Measurements from ENCODE around the gene EIF3F.

EIF3F gene

DNA sequence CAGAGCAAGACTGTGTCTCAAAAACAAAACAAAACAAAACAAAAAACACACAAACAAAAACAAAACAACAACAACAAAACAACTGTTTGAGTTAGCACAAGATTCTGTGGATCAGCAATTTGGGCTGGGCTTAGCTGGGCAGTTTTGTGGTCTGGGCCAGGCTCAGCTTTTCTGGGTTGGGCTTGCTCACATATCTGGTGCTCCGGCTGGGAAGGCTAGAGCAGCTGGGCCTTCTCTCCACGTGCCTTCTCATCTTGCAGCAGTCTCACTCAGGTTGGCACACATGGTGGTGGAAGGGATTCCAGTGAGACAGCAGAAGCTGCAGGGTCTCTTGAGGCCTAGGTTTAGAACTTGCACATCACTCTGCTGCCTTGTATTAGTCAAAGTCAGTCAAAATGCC, 35.7 kb downstream of the EIF3F start:
- no peak for DNase-seq (ENCODE audit: low spot score)

DNA sequence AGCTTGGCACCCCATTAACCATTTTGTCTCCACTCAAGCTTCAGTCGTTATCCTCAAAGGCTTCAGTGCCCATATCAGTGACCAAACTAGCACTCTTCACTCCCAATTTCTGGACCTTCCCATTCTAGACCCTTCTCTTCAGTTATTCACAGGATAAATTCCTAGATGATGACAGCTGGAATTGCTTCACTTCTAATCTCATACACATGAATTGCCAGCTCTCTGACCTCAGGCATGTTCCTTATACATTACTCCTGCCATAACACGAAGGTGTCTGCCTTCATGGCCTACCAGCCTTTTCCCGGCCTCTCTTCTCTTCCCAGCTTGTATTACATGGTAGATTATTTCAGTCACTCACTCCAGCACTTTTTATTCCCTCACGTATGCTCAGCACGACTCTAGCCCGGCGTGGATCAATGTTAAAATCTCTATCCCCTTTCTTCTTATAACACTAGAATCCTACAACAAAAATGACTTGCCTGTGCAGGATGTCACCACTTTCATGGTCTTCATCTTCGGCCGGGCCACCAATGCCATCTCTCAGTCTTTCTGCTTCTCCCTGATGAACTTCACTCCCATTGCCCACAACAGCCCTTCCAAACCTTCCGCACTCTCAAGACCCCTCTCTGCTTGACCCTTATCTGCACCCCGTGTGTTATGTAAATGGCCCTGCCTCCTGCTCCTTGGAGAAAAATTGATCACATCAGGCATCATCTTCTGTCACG, 36.9 kb downstream of the EIF3F start:
- DNase-seq (ENCODE audit: low spot score) = no peak

DNA sequence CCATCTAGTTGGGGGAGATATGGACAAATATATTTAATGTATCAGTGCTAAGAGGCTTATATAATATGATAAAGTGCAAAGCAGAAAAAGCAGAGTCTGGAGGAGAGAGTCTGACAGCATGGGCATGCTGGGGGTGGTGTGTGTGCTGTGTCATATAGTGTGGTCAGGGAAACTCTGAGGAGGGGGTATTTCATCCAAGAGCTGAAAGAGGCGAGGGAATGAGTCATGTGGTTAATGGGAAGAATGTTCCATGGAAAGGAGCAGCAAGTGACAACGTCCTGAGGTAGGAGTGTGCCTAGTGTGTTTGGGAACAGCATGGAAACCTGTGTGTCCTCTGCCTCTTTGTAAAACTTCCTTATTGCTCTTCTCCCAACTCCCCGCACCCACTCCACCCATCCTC, 38.0 kb downstream of the EIF3F start:
- DNase-seq (ENCODE audit: low spot score) = no peak

DNA sequence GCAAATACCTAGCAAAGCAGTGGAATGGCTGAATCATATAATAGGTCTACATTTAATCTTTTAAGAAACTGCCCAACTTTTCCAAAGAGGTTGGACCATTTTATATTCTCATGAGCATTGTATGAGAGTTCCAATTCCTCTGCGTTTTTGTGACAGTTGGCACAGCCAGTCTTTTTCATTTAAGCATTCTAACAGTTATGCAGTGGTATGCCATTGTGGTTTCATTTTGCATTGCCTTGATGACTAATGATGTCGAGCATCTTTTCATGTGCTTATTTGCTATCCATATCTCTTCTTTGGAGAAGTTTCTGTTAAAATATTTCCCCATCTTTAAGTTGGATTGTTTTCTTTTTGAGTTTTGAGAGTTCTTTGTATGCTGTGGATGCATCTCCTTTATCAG, 38.7 kb downstream of the EIF3F start:
- DNase-seq (ENCODE audit: low spot score) = no peak

DNA sequence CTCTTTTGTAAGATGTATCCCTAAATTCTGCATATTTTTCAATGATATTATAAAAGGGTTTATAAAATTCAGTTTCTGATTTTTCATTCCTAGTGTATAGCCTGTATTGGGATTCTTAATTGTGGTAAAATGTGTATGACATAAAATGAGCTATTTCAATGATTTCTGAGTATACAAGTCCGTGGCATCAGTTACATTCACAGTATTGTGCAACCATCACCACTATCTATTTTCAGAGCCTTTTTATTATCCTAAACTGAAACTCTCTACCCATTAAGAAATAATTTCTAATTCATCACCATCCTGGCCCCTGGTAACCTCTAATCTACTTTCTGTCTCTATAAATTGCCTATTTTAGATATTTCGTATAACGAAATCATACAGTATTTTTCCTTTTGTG, 39.8 kb downstream of the EIF3F start:
- DNase-seq (ENCODE audit: low spot score) = no peak

DNA sequence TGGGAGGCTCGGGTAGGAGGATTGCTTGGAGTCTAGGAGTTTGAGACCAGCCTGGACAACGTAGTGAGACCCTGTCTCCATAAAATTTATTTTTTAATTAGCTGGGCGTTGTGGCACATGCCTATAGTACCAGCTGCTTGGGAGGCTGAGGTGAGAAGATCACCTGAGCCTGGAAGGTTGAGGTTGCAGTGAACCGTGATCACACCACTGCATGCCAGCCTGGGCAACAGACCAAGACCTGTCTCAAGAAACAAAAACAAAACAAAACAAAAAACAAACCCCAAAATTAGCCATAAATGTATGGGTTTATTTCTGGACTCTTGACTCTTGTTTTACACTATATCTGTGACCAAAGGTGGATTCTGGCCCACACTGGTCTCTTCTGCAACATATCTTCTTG, 41.6 kb downstream of the EIF3F start:
- DNase-seq (ENCODE audit: low spot score) = no peak

DNA sequence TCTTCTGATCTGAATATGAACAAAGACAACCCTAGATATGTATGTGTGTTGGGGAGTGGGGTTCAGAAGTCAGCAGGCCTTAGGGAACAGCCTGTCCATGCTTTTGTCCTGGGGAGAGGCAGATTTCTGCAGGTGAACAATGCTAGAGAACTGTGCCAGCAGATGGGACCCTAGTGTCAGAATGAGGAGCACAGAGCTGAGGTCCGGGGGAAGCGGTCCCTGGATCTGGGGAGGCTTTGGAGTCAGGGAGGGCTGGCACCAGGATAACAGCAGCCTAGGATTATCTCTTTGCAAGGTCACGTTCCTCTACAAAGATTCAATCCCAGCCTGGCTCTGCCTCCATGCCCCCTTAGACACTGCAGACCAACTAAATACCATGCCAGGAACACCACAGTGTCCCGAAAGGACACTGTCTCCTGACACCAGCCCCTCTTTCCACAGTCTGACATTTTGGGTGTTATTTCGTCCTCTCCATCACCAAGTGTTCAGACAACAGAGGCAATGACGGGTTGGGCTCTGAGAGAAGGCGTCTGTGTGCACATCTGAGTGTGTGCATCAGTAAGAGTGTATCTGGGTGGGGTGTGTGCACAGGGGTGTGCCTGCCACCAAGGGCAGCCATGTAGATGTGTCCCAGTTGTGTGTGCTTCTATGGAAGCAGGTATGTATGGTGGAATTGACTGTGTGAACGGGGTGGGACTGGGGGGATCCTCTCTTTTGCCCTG, 43.5 kb downstream of the EIF3F start:
- DNase-seq (ENCODE audit: low spot score) = no peak

DNA sequence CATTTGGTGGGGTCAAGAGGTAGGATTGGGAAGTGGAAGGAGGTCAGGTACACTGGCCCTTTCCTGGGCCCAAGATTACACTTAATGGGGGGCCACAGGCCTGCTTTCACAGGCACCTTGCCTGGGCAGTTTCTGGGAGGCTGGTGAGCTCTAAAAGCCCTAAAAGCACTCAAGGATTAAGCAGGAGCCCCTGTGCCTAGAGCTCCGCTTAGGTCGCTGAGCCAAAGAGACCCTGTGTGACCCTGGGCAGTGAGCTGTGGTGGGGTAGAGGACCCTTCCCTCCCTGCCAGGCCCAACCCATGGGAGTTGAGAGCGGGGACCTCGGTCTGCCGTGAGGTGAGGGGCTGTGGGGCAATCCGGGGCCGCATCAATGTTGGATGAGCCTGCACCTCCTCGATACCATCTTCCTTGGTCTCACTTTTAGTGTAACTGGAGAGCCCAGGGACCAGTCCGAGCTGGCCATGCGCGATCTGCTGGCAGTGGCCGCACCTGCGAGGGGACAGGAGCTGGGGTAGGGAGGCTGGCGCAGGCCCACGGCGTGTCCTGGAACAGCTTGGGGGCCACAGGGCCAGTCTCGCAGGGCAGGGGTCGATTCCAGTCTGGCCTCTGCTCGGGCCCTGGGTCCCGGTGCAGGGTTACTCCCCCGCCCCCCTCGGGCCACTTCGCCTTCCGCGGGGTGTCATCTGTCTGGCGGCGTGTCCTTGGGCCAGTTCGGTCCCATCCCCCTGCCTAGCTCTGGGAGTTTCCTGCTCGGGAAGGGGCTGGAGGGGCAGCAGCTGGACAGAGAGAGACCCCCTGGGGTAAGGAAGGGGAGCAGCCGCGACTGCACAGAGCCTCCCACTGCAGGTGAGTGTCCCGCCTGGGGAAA, 44.3 kb downstream of the EIF3F start:
- DNase-seq (ENCODE audit: low spot score) = no peak

DNA sequence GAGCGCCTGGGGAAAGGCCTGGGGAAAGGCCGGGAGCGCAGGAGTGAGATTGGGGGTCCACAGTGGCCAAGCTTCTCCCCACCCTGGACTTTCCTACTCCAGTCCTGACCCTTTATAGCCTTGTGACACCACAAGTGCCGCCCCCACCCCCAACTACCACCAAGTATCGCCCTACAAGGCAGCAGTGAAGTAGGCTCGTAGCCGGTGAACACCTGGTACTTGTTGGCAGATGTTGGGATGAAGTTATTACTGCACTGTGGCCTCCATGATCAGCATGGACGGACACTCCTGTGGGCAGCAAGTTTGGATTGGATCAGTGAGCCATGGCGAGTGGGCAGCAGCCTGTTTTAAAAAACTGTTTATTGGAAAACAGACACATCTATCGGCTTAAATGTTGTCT, 45.0 kb downstream of the EIF3F start:
- no peak for DNase-seq (ENCODE audit: low spot score)

DNA sequence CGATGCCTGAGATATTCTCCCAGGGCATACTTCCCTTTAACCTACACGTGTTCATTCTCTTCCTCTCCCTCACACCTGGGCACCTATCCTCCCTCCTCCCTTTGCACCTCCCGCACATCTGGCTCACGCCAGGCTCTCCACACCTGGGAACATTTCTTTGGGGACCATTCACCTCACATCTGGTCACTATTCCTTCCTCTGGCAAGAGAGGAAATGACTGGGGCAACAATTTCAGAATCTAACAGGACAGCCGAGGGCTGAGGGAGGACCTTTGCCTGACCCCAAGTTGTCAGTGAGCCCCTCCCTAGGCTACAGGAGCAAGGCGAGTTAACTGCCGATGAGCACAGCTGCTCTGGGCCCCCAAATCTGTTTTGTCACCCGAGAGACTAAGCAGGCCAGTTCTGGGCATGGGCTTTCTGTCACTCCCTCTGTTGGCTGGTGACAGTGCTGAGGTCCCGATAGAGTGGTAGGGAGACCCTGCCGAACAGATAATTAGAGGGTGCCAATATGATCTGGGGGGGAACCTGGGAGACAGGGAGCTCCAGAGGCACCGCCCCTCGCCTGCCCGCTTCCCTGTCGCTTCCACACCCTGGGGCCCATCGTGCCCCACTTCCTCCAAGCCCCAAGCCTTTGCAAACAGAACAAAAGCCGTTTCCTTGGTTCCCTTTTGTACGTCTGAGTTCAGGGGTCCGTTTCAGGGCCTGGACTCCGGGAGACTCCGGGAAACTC, 45.6 kb downstream of the EIF3F start:
- no peak for DNase-seq (ENCODE audit: low spot score)

DNA sequence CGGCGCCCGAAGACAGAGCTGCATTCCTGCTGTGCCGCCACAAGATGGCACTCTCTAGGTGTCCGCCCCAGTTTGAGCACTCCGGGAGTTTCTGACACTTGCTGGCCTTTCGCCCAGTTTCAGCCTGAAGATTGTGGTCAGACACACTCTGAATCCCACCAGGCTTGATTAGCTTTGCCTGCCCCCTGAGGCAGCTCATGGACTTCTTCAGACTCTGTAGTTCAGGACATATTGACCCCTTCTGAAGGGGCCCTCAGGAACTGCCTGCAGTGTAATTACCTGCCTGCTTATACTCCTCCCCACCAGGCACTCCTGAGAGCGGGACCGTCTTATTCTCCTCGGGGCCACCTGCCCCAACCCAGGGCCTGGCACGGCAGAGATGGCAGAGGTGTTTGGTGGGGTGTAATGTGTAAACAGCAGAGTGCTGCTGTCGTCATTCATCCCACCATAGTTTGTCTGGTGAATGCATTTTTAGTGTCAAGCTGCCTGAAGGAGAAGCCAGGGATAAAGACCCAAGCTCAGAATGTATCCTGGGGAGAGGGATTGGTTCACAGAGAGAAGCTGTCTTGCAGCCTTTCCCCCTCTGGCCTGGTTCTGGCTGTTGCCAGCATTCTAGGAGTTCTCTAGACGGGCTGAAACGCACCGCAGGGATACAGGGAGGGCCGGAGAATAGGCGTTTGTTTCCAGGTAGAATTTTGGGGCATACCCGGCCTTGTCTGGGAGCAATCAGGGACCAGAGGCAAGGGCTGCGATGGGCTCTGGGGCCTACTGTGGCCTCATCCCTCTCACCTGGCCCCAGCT, 46.4 kb downstream of the EIF3F start:
- peak; percentile 59 for DNase-seq (ENCODE audit: low spot score)

DNA sequence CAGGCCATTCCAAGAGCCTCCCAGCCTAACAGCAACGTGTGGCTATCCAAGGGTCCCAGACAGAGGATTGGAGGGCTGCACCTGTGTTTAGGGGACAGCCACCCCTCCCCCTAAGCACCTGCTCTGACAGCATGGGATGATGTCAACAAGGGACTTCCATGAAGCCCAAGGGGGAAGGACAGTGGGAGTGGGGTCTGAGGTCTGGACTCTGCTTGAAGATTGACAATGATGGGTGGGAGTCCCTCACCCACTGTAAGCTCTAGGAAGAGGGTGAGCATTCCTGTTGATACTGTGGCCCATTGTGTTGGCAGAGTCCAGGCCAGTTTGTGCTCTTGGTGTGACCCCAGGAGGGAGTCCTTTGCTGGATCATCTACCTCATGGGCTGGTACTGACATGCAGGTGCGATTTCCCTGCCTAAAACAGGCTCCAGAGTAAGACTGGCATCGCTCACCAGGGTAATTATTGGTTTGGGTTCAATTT, 47.0 kb downstream of the EIF3F start:
- no peak for DNase-seq (ENCODE audit: low spot score)

DNA sequence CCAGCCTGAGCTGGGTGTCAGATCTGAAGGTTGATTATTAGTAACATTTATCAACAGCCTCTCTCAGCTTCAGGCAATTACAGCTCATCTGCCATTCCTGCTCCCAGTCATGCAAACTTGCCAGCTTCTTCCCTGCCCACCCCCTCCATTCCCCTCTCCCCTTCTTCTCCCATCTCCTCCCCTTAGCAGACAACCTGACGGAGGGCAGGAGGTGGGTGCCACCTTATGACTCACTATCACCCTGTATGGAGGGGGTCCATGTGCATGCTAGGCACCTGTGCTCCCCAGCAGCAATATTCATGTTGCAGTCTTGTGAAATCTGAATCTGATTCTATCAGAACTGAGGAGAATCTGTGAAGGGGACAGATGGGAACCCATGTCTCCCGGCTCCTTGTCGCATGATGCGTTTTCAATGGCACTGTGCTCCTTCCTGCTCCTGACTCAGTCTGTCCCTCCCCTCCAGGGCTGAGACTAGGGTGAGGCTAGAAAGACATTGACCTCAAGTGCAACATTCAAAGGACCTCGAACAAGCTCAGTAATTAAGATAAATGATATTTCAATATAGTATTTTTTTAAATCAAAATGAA, 47.6 kb downstream of the EIF3F start:
- DNase-seq (ENCODE audit: low spot score) = no peak

DNA sequence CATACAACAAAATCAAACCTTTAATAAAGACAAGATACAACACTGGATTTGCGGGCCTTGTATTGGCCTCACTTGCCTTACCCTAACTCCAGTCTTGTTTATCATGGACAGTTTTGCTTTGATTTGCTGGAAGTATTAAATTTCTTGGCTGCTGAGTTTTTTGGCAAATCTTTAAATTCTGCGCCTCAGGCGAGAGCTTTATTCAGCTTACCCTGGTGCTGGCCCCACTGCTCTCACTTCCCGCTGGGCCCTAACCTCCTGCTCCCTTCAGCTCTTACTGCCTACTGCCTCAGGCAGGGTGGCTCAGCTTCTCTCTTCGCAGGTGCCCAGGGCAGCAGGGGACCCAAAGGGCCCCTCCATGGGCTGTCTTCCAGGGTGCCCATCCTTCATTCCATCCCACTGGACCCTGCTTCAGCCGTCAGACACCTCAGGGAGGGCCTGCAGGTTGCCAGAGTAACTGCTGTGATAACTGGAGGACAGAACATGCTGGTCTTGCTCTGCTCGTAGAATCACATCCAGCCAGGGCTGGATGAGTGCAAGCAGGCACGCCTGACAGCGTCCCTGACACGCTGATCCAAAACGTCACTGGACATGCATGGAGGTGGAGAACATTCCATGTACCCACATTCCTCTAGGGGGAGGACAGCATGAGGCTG, 48.2 kb downstream of the EIF3F start:
- DNase-seq (ENCODE audit: low spot score) = no peak

DNA sequence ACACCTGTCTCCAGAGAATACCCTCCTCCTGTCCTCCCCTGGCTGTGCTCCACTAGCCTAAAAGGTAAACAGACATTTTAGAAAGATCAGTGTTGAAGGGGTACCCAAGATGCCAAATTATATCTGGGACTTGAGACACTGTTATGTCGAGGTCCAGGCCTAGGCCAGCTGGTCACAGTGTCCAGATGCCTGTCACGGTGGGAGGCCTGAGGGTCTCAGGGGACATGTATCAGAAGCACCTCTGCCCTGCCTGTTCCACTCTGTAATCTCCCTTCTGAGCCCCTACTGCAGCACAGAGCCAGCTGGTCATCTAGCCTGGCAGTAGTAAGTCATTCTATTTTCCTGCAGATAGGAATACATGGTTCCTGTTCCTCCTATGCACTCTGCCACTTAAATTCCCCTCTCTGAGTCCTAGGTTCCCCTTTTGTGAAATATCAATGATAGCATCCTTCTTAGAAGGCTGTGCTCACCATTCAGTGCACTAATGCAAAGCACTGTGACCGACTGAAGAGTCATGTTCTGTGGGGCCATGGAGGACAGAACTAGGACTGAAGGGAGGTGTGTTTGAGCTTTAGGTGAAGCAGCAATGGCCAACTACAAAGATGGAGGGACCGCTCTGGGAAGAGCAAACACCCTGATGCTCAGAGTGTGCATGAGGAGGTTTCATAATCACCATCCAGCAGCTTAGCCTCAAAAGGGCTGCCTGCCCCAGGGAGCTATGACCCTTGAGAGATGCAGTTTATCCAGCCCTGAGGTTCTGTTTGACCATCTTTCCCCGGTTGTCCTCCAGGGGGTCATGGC, 49.1 kb downstream of the EIF3F start:
- no peak for DNase-seq (ENCODE audit: low spot score)

DNA sequence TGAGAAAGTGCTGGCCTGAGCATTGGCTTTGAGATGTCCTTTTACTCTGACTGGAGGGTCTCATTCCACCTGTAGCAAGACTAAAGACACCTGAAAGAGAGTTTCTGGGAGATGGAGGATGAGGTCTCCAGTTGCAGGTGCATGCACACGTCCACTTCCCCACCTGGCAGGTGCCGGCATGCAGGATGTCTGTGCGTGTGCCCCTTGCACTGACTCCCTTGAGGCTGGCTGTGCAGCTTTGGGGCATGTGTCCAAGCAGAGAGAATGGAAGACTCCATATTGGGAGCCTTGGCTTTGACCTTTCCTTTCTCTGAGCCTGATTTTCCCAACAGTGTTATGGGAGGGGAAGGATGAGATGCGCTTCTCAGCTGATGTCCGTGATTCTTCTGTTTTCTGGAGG, 49.8 kb downstream of the EIF3F start:
- DNase-seq (ENCODE audit: low spot score) = no peak

DNA sequence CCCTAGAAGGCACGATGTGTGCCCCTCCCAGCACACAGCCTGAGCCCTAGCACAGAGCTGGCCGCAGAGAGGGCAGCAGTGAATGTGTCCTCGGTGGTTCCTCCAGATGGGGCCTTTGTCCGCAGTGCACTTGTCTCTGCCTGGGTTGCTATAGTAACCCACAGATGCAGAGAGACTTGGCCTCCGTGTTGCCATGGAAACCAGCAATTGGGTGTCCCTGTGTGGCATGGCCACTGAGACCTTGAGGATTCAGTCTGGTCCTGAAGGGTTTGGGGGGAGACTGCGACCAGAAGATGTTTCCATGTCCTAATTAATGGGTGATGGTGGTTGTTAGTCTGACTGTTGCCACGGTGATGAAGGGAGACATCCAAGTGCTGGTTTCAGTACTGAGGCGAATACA, 51.3 kb downstream of the EIF3F start:
- DNase-seq (ENCODE audit: low spot score) = no peak

DNA sequence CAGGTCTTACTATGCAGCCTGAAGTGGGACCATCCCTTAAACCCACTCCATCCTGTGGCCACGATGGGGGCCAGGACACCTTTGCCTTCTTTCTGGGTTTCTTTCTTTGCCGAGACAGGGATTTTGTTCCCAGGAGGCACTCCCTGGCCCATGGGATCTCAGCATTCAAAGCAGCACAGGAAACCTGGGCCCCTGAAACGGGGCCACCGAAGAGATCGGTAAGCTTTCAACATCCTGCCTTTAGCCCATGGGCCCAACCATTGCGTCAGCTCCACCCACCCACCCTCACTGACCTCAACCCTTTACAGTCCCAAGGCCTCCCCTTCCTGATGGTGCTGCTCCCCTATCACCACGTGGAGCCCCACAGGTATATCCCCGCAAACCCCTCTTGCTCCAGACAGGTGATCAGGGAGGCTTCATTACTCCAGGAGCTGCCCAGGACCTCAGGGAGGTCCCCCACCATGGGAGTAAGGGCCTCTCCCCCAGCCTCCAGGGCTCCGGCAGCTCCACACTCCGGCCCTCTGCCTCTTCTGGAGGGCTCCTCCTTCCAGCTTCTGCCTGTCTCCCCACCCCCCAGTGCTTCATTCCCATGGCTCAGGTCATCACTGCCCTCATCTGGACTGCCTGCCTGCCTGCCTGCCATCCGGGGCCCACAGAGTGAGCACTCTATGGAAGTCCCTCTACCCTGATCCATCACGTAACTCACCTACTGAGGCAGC, 51.8 kb downstream of the EIF3F start:
- DNase-seq (ENCODE audit: low spot score) = no peak

Measured in NAMALWA (cell line).